H4 (cell line): ENCODE data around the gene GSTM2. TPM values are rescaled to one million over a fixed set of nuclear protein-coding genes. Genes with fewer than 3 reads are reported as not detected.

Experiments
- DNase-seq: peaks from one replicate; pipeline ENCODE4 v3.0.0-alpha.2; 2015; ENCODE audit warnings: low spot score
- total RNA-seq: library from RNA; depleted of rRNA; stranded (reverse); fragments of >200 nt; shearing (Covaris generic); gene quantifications from 2 replicates; pipeline ENCODE4 v1.2.3, GENCODE V29; 2014; rRNA removed

Gene GSTM2
- 1.6 and 4.6 TPM in 2 replicates for total RNA-seq

DNA sequence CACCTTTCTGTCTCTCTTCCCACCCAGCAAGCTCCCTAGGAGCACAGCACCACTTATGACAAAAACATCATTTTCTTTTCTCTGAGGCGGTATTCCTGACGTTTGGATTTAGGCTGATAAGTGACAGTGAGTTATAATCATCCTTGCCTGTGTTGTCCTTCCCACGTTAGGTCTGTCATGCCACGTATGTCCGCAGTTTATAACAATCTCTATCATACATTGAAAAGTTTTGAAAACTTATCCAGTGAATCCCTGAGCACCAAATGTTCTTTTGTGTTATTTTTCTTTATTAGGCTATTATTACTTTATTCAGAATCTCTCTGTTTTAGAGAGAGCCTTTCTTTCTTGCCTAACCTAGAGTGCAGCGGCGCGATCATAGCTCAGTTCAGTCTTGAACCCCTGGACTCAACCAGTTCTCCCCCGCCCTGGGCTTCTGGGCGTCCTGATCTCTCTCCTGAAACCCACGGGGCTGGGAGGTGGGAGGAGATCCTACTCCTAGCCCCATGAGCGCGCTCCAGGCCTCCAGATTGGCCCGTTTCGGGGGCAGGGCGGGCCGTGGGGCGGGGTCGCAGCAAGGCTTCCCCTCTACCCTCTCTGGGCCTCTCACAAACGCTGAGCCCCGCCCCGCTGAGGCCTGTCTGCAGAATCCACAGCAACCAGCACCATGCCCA, at the start of gene GSTM2:
TSS of gene GSTM2 (plus strand) at position 606 of the 671 bp plus-strand sequence. CDS start at position 665, 59 bp downstream.
- DNase-seq = peak; percentile 15

DNA sequence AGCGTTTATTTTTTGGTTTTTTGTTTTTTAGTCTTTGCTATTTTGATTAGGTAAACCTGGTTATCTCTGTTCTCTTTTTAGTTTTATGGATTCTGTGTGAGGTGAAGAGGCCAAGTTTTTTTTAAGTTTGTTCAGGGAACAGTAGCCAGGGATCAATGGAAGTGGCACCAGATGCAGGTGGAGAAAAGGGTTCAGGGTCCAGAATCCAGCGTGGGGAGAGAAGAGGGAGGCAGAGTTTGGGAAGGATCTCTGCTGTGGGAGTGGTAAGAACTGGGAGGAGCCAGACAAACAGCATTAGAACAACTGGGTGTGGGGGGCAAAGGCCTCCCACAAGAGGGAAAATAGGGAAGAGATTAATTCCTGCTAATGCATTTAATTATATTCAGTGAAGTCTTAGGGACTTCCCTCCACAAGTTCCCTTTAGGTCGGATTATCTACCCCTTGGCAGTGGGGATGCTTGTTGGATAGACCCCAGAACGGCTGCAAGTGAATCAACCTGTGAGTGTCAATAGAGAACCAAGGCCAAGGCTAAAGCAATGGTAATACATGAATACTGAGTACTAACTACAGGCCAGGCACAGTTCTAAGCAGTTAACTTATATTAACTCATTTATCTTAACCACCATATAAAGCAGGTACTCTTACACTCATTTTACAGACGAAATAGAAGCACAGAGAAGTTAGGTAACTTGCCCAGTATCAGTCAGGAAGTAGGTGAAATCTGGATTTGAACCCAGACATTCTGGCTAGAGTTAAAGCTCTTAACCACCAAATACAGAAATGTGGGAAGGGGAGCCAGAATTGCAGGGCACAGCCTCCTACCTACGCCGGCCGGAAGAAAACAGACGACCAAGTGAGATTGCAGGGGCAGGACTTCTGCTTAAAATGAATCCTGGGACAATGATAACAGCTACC, 48.9 kb upstream of the GSTM2 start:
- DNase-seq = no peak

- peak; percentile 76 for DNase-seq
Measured at GRCh38 chr1:109619576-109620400, 48.1 kb upstream of the GSTM2 start, which contains the start of the genes AMPD2 and GNAT2. AMPD2 (plus strand) TSS chr1:109619837; CDS start chr1:109621176, 1,339 bp downstream. GNAT2 (minus strand) TSS chr1:109619616; CDS start chr1:109612870, 6,746 bp downstream.

DNA sequence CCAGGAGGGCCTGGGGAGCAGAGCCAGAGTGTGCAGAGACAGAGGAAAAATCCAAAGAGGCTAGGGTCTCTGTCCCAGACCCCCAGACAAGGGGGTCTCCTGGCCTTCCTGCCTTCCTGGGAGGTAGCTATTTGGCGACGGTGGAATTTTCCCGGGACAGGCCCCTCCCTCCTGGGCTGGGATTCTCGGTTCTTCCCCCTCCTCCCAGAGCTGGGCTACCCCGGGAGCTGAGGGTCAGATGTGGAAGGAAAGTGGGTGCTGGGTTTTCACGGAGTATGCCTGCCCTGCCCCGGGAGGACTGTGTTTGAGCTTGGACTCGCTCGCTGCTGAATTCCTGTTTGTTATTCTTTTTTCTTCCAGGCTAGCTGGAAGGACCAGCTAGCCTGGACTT, 47.5 kb upstream of the GSTM2 start:
- peak; percentile 21 for DNase-seq

DNA sequence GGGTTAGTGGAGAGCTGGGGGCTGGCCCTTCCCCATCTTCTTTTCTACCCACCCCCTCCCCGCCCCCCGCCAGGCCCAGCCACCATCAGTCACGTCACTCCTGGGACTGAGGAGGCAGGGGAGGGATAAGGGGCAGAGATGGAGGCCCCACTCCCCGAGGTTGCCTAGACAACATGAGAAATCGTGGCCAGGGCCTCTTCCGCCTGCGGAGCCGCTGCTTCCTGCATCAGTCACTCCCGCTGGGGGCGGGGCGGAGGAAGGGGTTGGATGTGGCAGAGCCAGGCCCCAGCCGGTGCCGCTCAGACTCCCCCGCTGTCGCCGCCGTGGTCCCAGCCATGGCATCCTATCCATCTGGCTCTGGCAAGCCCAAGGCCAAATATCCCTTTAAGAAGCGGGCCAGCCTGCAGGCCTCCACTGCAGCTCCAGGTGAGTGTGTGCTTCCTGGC, 47.0 kb upstream of the GSTM2 start:
- peak; percentile 95 for DNase-seq

DNA sequence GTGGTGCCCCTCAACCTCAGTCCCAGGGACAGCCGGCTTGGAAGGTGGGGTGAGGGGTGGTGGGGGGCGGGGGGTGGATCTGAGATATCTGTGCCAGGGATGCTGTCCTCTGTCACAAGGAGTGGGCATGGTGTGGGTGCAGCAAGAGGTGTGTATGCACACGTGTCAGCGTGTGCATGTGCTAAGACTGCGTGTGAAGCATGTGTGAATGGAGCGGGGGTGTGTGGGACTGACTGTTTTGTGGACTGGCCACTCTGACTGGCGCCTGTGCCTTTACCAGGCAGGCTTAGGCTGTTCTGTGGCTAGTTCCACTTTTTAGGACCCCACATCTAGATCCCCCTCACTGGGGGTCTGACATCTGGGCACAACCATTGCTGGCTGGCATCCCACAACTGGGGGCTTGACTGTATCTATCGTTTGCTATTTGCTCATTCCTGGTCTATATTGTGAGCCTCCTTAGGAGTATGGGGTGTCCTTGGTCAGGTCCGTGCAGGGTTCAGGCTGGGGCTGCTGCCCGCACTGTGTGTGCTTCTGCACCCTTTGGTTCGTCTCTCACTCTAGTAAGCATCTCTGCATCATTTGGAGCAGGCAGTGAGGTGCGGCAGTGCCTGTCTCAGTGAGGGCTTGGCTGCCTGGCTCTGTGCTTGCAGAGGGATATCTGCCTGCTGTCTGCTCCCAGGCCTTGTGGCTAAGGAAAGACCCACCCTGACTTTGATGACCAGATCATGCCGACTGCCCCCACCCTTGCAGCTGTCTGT, 46.3 kb upstream of the GSTM2 start:
- DNase-seq = no peak

- no peak for DNase-seq
Measured at GRCh38 chr1:109622137-109622892, 45.5 kb upstream of the GSTM2 start.

GRCh38 chr1:109622895-109623294, 45.0 kb upstream of the GSTM2 start:
- DNase-seq = no peak

GRCh38 chr1:109623601-109624161, 44.2 kb upstream of the GSTM2 start:
- DNase-seq = no peak

GRCh38 chr1:109624201-109625010, 43.5 kb upstream of the GSTM2 start:
- DNase-seq = no peak

- no peak for DNase-seq
Measured at GRCh38 chr1:109625176-109625575, 42.7 kb upstream of the GSTM2 start.

DNA sequence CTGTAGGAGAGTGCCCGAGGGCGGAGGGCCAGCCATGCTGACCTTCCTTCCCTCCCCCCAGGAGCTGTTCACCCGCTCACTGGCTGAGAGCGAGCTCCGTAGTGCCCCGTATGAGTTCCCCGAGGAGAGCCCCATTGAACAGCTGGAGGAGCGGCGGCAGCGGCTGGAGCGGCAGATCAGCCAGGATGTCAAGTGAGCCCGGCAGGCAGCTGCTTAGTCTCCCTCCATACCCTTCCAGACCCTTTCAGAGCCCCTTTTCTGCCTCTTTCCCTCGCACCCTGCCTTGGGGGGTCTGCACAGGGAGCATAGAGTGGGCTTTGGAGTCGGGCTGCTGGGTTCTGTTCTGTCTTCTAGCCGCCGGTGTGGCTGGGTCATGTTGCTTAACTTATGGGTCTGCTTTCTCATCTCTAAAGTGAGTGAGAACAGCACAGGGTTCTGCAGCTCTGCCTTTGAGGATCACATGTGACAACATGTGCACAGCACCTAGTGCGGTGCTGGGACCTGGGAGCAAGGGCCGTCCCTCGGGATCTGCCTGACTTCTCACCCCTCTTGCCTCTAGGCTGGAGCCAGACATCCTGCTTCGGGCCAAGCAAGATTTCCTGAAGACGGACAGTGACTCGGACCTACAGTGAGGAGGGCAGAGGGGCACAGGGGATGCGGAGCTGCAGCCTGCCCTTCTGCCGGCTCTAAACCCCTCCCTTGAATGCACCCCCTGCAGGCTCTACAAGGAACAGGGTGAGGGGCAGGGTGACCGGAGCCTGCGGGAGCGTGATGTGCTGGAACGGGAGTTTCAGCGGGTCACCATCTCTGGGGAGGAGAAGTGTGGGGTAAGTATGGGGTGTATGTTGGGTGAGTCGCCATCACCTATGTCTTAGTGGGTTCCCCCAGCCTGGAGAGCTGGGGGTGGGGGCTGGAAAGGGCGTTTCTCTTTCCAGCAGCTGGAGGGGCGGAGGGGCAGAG, 42.0 kb upstream of the GSTM2 start:
- no peak for DNase-seq

- DNase-seq = no peak
Measured at GRCh38 chr1:109626682-109627408, 41.0 kb upstream of the GSTM2 start.

GRCh38 chr1:109627692-109628399, 40.0 kb upstream of the GSTM2 start:
- no peak for DNase-seq

- DNase-seq = no peak
Measured at GRCh38 chr1:109628540-109629321, 39.1 kb upstream of the GSTM2 start.
